ENCODE results near the gene CCDC182. TPM values are rescaled to one million over a fixed set of nuclear protein-coding genes. Genes with fewer than 3 reads are reported as not detected.

CCDC182 gene
- total and polyA plus RNA-seq, 9 of the 15 experiments (the other 6 are each of a cell fraction or from before 2014, with no cell fraction given), result not detected

DNA sequence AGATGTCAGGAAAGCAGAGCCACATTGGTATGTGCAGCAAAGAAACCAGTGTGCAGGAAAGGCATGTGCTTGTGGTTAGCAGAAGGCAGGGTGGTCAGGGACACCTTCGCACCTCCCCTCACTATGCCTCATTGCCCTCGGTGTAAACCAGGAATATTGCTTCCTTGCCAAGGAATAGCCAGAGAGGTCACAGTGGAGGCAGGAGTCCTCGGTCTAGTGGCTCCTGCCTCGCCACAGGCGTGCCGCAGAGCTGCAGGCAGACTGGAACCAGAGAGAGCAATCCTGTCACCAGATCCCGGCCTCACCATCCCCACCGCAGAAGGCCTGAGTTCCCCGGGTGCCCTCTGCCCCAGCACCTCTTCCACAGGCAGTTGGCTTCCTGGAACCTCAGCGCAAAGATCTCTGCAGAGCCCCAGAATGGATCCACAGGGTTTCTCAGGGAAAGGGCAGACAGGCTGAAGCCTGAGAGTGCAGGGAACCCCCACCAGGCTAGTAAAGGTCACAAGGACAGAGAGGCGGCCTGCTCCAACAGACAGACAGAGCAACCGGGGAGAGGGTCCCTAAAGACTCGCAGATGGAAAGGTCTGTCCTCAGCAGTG lies 21.6 kb downstream of the CCDC182 start:
- peaks cover 16% of the 10 kb centered on the region; the same call in 1 of the 2 replicates for H4K20me1 ChIP-seq (replicated peaks; ENCODE audit: control insufficient read depth, insufficient read depth, low read length)
- BruUV-seq (replicated peaks), result no TSS peak
- CTCF ChIA-PET (ENCODE audit: low intra/inter-chr PET ratio), result no interaction called here
- no peaks in the 10 kb centered on the region for H3K9me1 ChIP-seq (ENCODE audit: control insufficient read depth, insufficient read depth, low read length)
- DNase-seq (ENCODE audit: extremely low read depth in 1 of 4, low spot score in 3 of 4), result no peak
- no peaks in the 10 kb centered on the region for H3K79me2 ChIP-seq (ENCODE audit: control insufficient read depth, insufficient read depth, low read length)
- H3K27ac ChIP-seq (ENCODE audit: extremely low read depth, low read depth, low read length), result no peak overlapping the region
- H3K4me1 ChIP-seq (replicated peaks in 1 of 2; ENCODE audit: control insufficient read depth in 2 of 2, insufficient read depth in 2 of 2, low read length in 2 of 2), result no peaks in the 10 kb centered on the region
- H2AFZ ChIP-seq (ENCODE audit: low read depth, low read length), result no peak overlapping the region
- FAIRE-seq, result no peak
- no peaks in the 10 kb centered on the region for H3K36me3 ChIP-seq (ENCODE audit: control insufficient read depth, insufficient read depth, low read length)
- in situ Hi-C loops (cut with MboI), result no loop called here
- no peak overlapping the region for H3K4me3 ChIP-seq
- H3K27me3 ChIP-seq (ENCODE audit: control insufficient read depth in 2 of 2, insufficient read depth in 2 of 2, low read length in 2 of 2), result peaks cover 36 to 85% of the 10 kb centered on the region in 2 experiments
- POLR2A ChIA-PET, result interaction anchor here (1.1 kb wide), 1 partner anchor 9 kb away, joined by 3 read pairs; no protein-coding TSS in a partner anchor
- intact Hi-C loops (cut with micrococcal nuclease), result no loop called here
- H3K9ac ChIP-seq (ENCODE audit: insufficient read depth in 1 of 2, low read depth in 2 of 2, low read length in 2 of 2), result no peak overlapping the region
- WGBS (ENCODE audit: insufficient coverage, low coverage, missing lambda C conversion rate), result 3% methylated on average over 13 of the region's 13 CpGs
- H3K9me3 ChIP-seq (replicated peaks; ENCODE audit: control insufficient read depth, insufficient read depth, low read depth, low read length), result no peaks in the 10 kb centered on the region
- no peak; the same call in 2 of the 3 replicates for ATAC-seq
- H3K4me2 ChIP-seq (ENCODE audit: insufficient read depth, low read length), result no peak overlapping the region
- no peak for TF ChIP-seq ASH1L (IDR thresholded peaks at IDR 0.05; ENCODE audit: borderline replicate concordance, low read depth, partially characterized antibody)
- TF ChIP-seq MYC (IDR thresholded peaks at IDR 0.05; ENCODE audit: low read depth, low read length), result no peak
- TF ChIP-seq MYC (CRISPR knock-in tag; IDR thresholded peaks at IDR 0.05; ENCODE audit: borderline replicate concordance, low read depth), result no peak
- TF ChIP-seq CHCHD3 (CRISPR knock-in tag; IDR thresholded peaks at IDR 0.05), result no peak
- TF ChIP-seq ZNF445 (CRISPR knock-in tag; IDR thresholded peaks at IDR 0.05; ENCODE audit: low read depth), result no peak
- TF ChIP-seq, protein P1, sequence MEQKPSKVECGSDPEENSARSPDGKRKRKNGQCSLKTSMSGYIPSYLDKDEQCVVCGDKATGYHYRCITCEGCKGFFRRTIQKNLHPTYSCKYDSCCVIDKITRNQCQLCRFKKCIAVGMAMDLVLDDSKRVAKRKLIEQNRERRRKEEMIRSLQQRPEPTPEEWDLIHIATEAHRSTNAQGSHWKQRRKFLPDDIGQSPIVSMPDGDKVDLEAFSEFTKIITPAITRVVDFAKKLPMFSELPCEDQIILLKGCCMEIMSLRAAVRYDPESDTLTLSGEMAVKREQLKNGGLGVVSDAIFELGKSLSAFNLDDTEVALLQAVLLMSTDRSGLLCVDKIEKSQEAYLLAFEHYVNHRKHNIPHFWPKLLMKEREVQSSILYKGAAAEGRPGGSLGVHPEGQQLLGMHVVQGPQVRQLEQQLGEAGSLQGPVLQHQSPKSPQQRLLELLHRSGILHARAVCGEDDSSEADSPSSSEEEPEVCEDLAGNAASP (IDR thresholded peaks at IDR 0.05), result no peak
- TF ChIP-seq ZNF384 (IDR thresholded peaks at IDR 0.05; ENCODE audit: low read depth, low read length), result no peak
- no peak for TF ChIP-seq PHTF2 (CRISPR knock-in tag; IDR thresholded peaks at IDR 0.05)
- TF ChIP-seq HCFC1 (IDR thresholded peaks at IDR 0.05; ENCODE audit: low read depth, low read length), result no peak
- TF ChIP-seq CXXC5 (CRISPR knock-in tag; IDR thresholded peaks at IDR 0.05), result no peak
